Endothelial cell of umbilical vein (primary cell): ENCODE measurements around the gene NKX1-1. TPM values are rescaled to one million over a fixed set of nuclear protein-coding genes. Genes with fewer than 3 reads are reported as not detected.

Source experiments
- Bru-seq: library from RNA; stranded (reverse); fragments of 400-500 nt; gene quantifications from one replicate; lab custom pipeline; 2021; lab: Mats Ljungman, UMichigan
- BruChase-seq, 2 experiments: library from RNA; stranded (reverse); fragments of 400-500 nt; gene quantifications; one replicate each; lab custom pipeline; 2021; lab: Mats Ljungman, UMichigan
- BruUV-seq: library from RNA; stranded (reverse); fragments of 400-500 nt; replicated peaks from 2 replicates; lab custom pipeline; 2021; lab: Mats Ljungman, UMichigan
- CTCF ChIA-PET: fragments of 300-600, 350-600 bp; sonication (Branson Sonifier 250); formaldehyde crosslinking; loops from one replicate; lab custom pipeline; 2021; ENCODE audit warnings: antibody characterized with exemption, inconsistent platforms; lab: Charles Lee
- POLR2A ChIA-PET: fragments of 300-600, 350-600 bp; sonication (Branson Sonifier 250); formaldehyde crosslinking; loops from one replicate; lab custom pipeline; 2021; ENCODE audit warnings: antibody characterized with exemption, inconsistent platforms; lab: Charles Lee
- DNase-seq: peaks from one replicate; pipeline ENCODE4 v3.0.0-alpha.2; 2011; ENCODE audit warnings: low read depth, low spot score
- FAIRE-seq: peaks from 2 replicates; lab custom pipeline; 2011; peaks lifted over from hg19 to GRCh38; lab: Jason Lieb, UNC
- H2AFZ ChIP-seq: 2 replicates; pipeline ENCODE4 v1.6.0; 2012; ENCODE audit warnings: low read depth, low read length, control low read depth, inconsistent platforms
- H3K27ac ChIP-seq: 2 replicates; pipeline ENCODE4 v1.5.1; 2011; ENCODE audit warnings: low read depth, mild to moderate bottlenecking, control low read depth, low read length, moderate library complexity; ENCODE audit not compliant: insufficient read depth
- H3K27me3 ChIP-seq, 2 experiments: 2 replicates each; pipeline versions ENCODE4 v1.6.0 to v1.6.1; 2011; ENCODE audit warnings: low read length in 2 of 2, mixed read lengths in 1 of 2; ENCODE audit not compliant: control insufficient read depth in 2 of 2, insufficient read depth in 2 of 2
- H3K36me3 ChIP-seq, 2 experiments: 2 replicates in 1 of 2; 3 replicates in 1 of 2; pipeline ENCODE4 v1.5.1; 2011; ENCODE audit warnings: low read length in 2 of 2, mild to moderate bottlenecking in 1 of 2, moderate library complexity in 1 of 2; ENCODE audit not compliant: control insufficient read depth in 2 of 2, insufficient read depth in 2 of 2; ENCODE audit errors: extremely low read depth in 1 of 2
- H3K4me1 ChIP-seq: 3 replicates; pipeline ENCODE4 v1.5.1; 2011; ENCODE audit warnings: mild to moderate bottlenecking, low read length; ENCODE audit not compliant: control insufficient read depth, insufficient read depth; ENCODE audit errors: extremely low read depth
- H3K4me2 ChIP-seq: 2 replicates; pipeline ENCODE4 v1.6.1; 2011; ENCODE audit warnings: low read length, control low read depth, mixed read lengths; ENCODE audit not compliant: insufficient read depth
- H3K4me3 ChIP-seq, 3 experiments: fragments of 200-600 bp in 1 of 3; sonication (generic), shearing (Covaris generic) in 1 of 3; replicated peaks in 1 of 3; 2 replicates each; pipeline ENCODE4 v1.5.1; 2011 to 2016; ENCODE audit warnings: control low read depth in 3 of 3, low read length in 3 of 3, mild to moderate bottlenecking in 2 of 3, inconsistent platforms in 1 of 3, low read depth in 1 of 3, moderate library complexity in 1 of 3; ENCODE audit not compliant: insufficient read depth in 1 of 3
- H3K79me2 ChIP-seq: 2 replicates; pipeline ENCODE4 v1.6.0; 2012; ENCODE audit warnings: low read length, inconsistent platforms; ENCODE audit not compliant: control insufficient read depth, insufficient read depth
- H3K9ac ChIP-seq: replicated peaks from 2 replicates; pipeline ENCODE3; 2011; ENCODE audit warnings: low read length, control low read depth; ENCODE audit not compliant: insufficient read depth; ENCODE audit errors: extremely low read depth
- H3K9me1 ChIP-seq: replicated peaks from 3 replicates; pipeline ENCODE4 v1.6.0; 2011; ENCODE audit warnings: mild to moderate bottlenecking, low read length; ENCODE audit not compliant: control insufficient read depth, insufficient read depth; ENCODE audit errors: extremely low read depth
- H3K9me3 ChIP-seq: replicated peaks from 2 replicates; pipeline ENCODE4 v1.5.1; 2012; ENCODE audit warnings: low read length, inconsistent platforms; ENCODE audit not compliant: control insufficient read depth, insufficient read depth
- H4K20me1 ChIP-seq: replicated peaks from 2 replicates; pipeline ENCODE3; 2011; ENCODE audit warnings: mild to moderate bottlenecking, low read length; ENCODE audit not compliant: control insufficient read depth, insufficient read depth; ENCODE audit errors: extremely low read depth
- EZH2 ChIP-seq: IDR thresholded peaks from 2 replicates; pipeline ENCODE4 v1.6.1; 2012; ENCODE audit warnings: borderline replicate concordance, low read depth, mild to moderate bottlenecking, moderate library complexity, low read length, inconsistent platforms; ENCODE audit not compliant: severe bottlenecking
- FOS ChIP-seq: IDR thresholded peaks from 2 replicates; pipeline ENCODE4 v1.6.1; 2011; ENCODE audit warnings: mild to moderate bottlenecking, low read length, moderate library complexity, borderline replicate concordance; ENCODE audit not compliant: insufficient read depth
- GATA2 ChIP-seq: IDR thresholded peaks from 2 replicates; pipeline ENCODE4 v1.7.0; 2011; ENCODE audit warnings: low read depth, mild to moderate bottlenecking, moderate library complexity, mixed read lengths, low read length; ENCODE audit not compliant: insufficient read length, insufficient read depth
- JUN ChIP-seq: IDR thresholded peaks from 2 replicates; pipeline ENCODE4 v1.6.1; 2011; ENCODE audit warnings: borderline replicate concordance, low read depth; ENCODE audit not compliant: insufficient read length, insufficient read depth
- MYC ChIP-seq: IDR thresholded peaks from one replicate; pipeline ENCODE4 v1.6.1; 2011; ENCODE audit warnings: mild to moderate bottlenecking, low read depth, low read length
- POLR2A ChIP-seq: IDR thresholded peaks from 2 replicates; pipeline ENCODE4 v1.6.1; 2012; ENCODE audit warnings: low read depth, mild to moderate bottlenecking, control low read depth, low read length
- POLR2AphosphoS5 ChIP-seq: IDR thresholded peaks from 2 replicates; pipeline ENCODE4 v1.6.1; 2012; ENCODE audit warnings: low read depth, mild to moderate bottlenecking, control low read depth, low read length, moderate library complexity; ENCODE audit not compliant: insufficient read depth
- dilution Hi-C: fragments of 300-500 bp; cut with MboI; formaldehyde crosslinking; loops from one replicate; pipeline ENCODE4 v1.15.0; 2019; ENCODE audit warnings: low sequenced_read_pairs; ENCODE audit not compliant: extremely low pct_ligation_motif_present
- intact Hi-C: fragments of 100-400 bp; cut with micrococcal nuclease; formaldehyde crosslinking; loops from one replicate; pipeline ENCODE4 v1.10.0; 2022
- long read RNA-seq: library from polyadenylated mRNA; stranded (forward); transcript quantifications from one replicate; pipeline ENCODE4 v2.0.0, GENCODE V29; 2021
- polyA minus RNA-seq, 3 experiments: library from RNA; depleted of rRNA, polyadenylated mRNA; stranded (reverse); fragments of >200 nt; gene quantifications; 1 replicate in 1 of 3; 2 replicates in 2 of 3; pipeline ENCODE4 v1.2.3, GENCODE V29; 2011
- polyA plus RNA-seq, 4 experiments: library from polyadenylated mRNA; depleted of rRNA in 3 of 4; stranded (reverse) in 3 of 4; unstranded in 1 of 4; fragments of >200 nt; gene quantifications; 2 replicates each; pipeline versions ENCODE4 v1.2.1 to v1.2.3, GENCODE V29; 2011 to 2012; ENCODE audit warnings: missing spikeins in 1 of 4
- total RNA-seq: library from RNA; stranded (reverse); gene quantifications from 2 replicates; pipeline ENCODE4 v1.2.3, GENCODE V29; 2021
- TF ChIP-seq, protein P1 (sequence below): IDR thresholded peaks from 2 replicates; pipeline ENCODE4 v1.6.1; 2011; ENCODE audit not compliant: insufficient read depth, insufficient read length
- TF ChIP-seq, protein P2 (sequence below), 2 donors: IDR thresholded peaks; 1 replicate in 1 of 2; 2 replicates in 1 of 2; pipeline ENCODE4 v1.5.1; 2011; ENCODE audit warnings: low read length in 2 of 2, mild to moderate bottlenecking in 2 of 2, moderate library complexity in 2 of 2, control low read depth in 1 of 2, inconsistent platforms in 1 of 2, low read depth in 1 of 2; ENCODE audit not compliant: insufficient read depth in 1 of 2; ENCODE audit errors: extremely low read depth in 1 of 2

The NKX1-1 gene
- not detected in 2 replicates for total RNA-seq
- not detected in 2 replicates for polyA plus RNA-seq
- not detected in 2 replicates for polyA plus RNA-seq (2011; cell fraction: cytosol; rRNA removed)
- polyA plus RNA-seq (2011; cell fraction: nucleus; rRNA removed) = not detected in 2 replicates
- polyA plus RNA-seq (2012) = not detected in 2 replicates
- not detected in 2 replicates for polyA minus RNA-seq
- not detected for polyA minus RNA-seq (2011; cell fraction: cytosol; rRNA and poly(A)+ RNA removed)
- not detected in 2 replicates for polyA minus RNA-seq (2011; cell fraction: nucleus; rRNA and poly(A)+ RNA removed)
- Bru-seq, nascent RNA = not detected
- BruChase-seq, experiment 1, labeled RNA remaining after a 6-hour chase = not detected
- not detected for BruChase-seq, experiment 2, labeled RNA remaining after a 2-hour chase
- long read RNA-seq = 0 reads

DNA sequence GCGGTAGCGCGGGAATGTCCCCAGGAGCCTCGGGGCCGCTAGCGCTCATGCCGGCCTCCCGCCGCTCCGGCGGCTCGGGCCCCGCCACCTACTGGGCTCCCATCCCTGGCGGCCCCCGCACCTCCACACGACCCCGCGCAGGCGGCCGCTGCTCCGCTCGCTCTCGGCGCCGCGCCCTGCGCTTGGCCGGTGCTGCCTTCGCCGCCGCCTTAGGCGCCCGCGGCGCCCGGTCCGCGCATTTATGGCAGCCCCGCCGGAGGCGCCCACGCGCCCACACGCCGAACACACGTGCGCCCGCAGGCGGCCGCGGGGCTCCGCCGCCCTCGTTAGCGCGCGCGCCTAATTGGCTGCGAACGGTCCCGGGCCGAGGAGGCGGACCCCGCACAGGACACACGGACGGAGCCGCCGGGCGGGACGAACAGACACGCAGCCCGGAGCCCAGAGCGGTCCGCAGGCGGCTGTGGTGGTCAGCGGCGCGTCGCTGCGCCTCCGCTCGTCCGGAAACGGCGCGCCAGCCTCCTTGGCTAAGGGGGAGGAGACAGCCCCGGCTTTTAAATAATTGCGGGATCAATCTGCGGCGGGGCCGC lies at the start of gene NKX1-1:
Gene NKX1-1, minus strand, starts transcription at position 49 of the 587 bp plus-strand sequence. Its CDS starts 0 bp downstream, at position 49.
- H3K36me3 ChIP-seq = no peaks in the 10 kb centered on the region
- BruUV-seq = no TSS peak
- intact Hi-C loops = no loop called here
- FAIRE-seq = no peak
- no peaks in the 10 kb centered on the region for H3K79me2 ChIP-seq
- H3K27ac ChIP-seq = no peak within 1 kb of the TSS
- DNase-seq = no peak
- no peak within 1 kb of the TSS for H2AFZ ChIP-seq
- TF ChIP-seq, protein P1, sequence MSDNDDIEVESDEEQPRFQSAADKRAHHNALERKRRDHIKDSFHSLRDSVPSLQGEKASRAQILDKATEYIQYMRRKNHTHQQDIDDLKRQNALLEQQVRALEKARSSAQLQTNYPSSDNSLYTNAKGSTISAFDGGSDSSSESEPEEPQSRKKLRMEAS = no peak
- TF ChIP-seq FOS = no peak
- no peak for TF ChIP-seq POLR2A
- TF ChIP-seq GATA2 = no peak
- TF ChIP-seq MYC = no peak
- no peak for TF ChIP-seq JUN
- H3K9me1 ChIP-seq = no peaks in the 10 kb centered on the region
- CTCF ChIA-PET = no interaction called here
- H3K9me3 ChIP-seq = no peaks in the 10 kb centered on the region
- POLR2A ChIA-PET = no interaction called here
- no peaks in the 10 kb centered on the region for H3K4me1 ChIP-seq
- no peak within 1 kb of the TSS for H3K4me3 ChIP-seq
- dilution Hi-C loops = no loop called here
- no peak within 1 kb of the TSS for H3K4me2 ChIP-seq
- no peak within 1 kb of the TSS for H3K9ac ChIP-seq
- no peaks in the 10 kb centered on the region for H4K20me1 ChIP-seq
- H3K27me3 ChIP-seq = peaks cover 42 to 72% of the 10 kb centered on the region in 2 experiments

DNA sequence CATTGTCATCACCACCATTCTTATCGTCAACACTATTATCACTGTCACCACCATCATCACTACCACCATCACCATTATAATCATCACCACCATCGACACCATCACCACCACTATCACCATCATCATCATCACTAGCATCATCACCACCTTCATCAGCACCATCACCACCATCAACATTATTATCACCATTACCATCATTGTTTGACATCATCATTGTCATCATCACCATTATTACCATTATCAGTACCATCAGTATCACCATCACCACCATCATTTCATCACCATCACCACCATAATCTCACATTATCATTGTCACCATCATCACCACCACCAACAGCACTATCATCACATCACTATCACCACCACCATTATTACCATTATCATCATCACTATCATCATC lies 47.5 kb upstream of the NKX1-1 start:
- intact Hi-C loops (no loop called here), dilution Hi-C loops (no loop called here)
- TF ChIP-seq JUN (no peak), GATA2 (no peak), POLR2AphosphoS5 (no peak), FOS (no peak), EZH2 (no peak), POLR2A (no peak), MYC (no peak)
- TF ChIP-seq, protein P2, sequence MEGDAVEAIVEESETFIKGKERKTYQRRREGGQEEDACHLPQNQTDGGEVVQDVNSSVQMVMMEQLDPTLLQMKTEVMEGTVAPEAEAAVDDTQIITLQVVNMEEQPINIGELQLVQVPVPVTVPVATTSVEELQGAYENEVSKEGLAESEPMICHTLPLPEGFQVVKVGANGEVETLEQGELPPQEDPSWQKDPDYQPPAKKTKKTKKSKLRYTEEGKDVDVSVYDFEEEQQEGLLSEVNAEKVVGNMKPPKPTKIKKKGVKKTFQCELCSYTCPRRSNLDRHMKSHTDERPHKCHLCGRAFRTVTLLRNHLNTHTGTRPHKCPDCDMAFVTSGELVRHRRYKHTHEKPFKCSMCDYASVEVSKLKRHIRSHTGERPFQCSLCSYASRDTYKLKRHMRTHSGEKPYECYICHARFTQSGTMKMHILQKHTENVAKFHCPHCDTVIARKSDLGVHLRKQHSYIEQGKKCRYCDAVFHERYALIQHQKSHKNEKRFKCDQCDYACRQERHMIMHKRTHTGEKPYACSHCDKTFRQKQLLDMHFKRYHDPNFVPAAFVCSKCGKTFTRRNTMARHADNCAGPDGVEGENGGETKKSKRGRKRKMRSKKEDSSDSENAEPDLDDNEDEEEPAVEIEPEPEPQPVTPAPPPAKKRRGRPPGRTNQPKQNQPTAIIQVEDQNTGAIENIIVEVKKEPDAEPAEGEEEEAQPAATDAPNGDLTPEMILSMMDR (IDR thresholded peaks at IDR 0.05; ENCODE audit: extremely low read depth in 1 of 2, insufficient read depth in 1 of 2, low read depth in 1 of 2, low read length in 2 of 2) = no peak
- TF ChIP-seq, protein P1 = no peak
- H3K4me1 ChIP-seq = no peaks in the 10 kb centered on the region
- POLR2A ChIA-PET = no interaction called here
- no TSS peak for BruUV-seq
- DNase-seq (no peak), FAIRE-seq (no peak)
- H3K27me3 ChIP-seq = peaks cover 3 to 7% of the 10 kb centered on the region in 2 experiments
- H3K79me2 ChIP-seq = no peaks in the 10 kb centered on the region
- no peaks in the 10 kb centered on the region for H3K36me3 ChIP-seq
- CTCF ChIA-PET = no interaction called here
- H3K4me3 ChIP-seq = no peak overlapping the region
- no peak overlapping the region for H3K27ac ChIP-seq
- no peak overlapping the region for H3K4me2 ChIP-seq
- no peaks in the 10 kb centered on the region for H3K9me3 ChIP-seq
- no peaks in the 10 kb centered on the region for H3K9me1 ChIP-seq
- H2AFZ ChIP-seq = no peak overlapping the region
- H4K20me1 ChIP-seq = no peaks in the 10 kb centered on the region
- no peak overlapping the region for H3K9ac ChIP-seq
